Ectodermal cell (in vitro differentiated cells): ENCODE measurements around the gene NPIPA1.
"Not testable (repeated sequence)": the region's sequence is repeated elsewhere in the genome, so short reads cannot be mapped to it uniquely, and the experiment has no call there.

Experiments used
- H3K27ac ChIP-seq: 2 replicates; pipeline ENCODE4 v1.7.0; 2013; ENCODE audit warnings: mild to moderate bottlenecking, low read depth, low read length; ENCODE audit not compliant: insufficient read depth, poor library complexity, severe bottlenecking
- H3K27me3 ChIP-seq: 2 replicates; pipeline ENCODE4 v1.7.0; 2013; ENCODE audit warnings: mild to moderate bottlenecking, low read length; ENCODE audit not compliant: insufficient read depth, control insufficient read depth, poor library complexity, severe bottlenecking
- H3K36me3 ChIP-seq: one replicate; pipeline ENCODE4 v1.7.0; 2013; ENCODE audit warnings: low read length; ENCODE audit not compliant: control insufficient read depth, insufficient read depth
- H3K4me1 ChIP-seq: one replicate; pipeline ENCODE4 v1.7.0; 2013; ENCODE audit warnings: low read length; ENCODE audit not compliant: control insufficient read depth, insufficient read depth
- H3K4me3 ChIP-seq: 2 replicates; pipeline ENCODE4 v1.7.0; 2013; ENCODE audit warnings: low read depth, low read length, control low read depth; ENCODE audit not compliant: insufficient read depth
- H3K9me3 ChIP-seq: 2 replicates; pipeline ENCODE4 v1.7.0; 2013; ENCODE audit warnings: mild to moderate bottlenecking, low read length, moderate library complexity; ENCODE audit not compliant: control insufficient read depth
- WGBS, 2 experiments: methylation state at CpG; one replicate each; pipeline ENCODE4 v1.1.7; 2013; ENCODE audit warnings: missing lambda C conversion rate in 2 of 2; 5-methylcytosine and 5-hydroxymethylcytosine counted together

Gene NPIPA1

GRCh38 chr16:14912588-14912987 is 24.7 kb upstream of the NPIPA1 start:
- no CpG with 5 or more reads among the region's 11 CpGs for WGBS, 2 experiments
- H3K9me3 ChIP-seq, H3K36me3 ChIP-seq: not testable (repeated sequence)

GRCh38 chr16:14918504-14918903 is 18.7 kb upstream of the NPIPA1 start:
- 80 to 87% methylated on average over 7 to 10 of the region's 21 CpGs for WGBS, 2 experiments

More at GRCh38 chr16:14912588-14912987, 24.7 kb upstream of the NPIPA1 start:
- not testable (repeated sequence) for H3K4me3 ChIP-seq, H3K4me1 ChIP-seq, H3K27ac ChIP-seq, H3K27me3 ChIP-seq

GRCh38 chr16:14919837-14920600 is 17.2 kb upstream of the NPIPA1 start:
- not testable (repeated sequence) for H3K27ac ChIP-seq, H3K4me3 ChIP-seq, H3K4me1 ChIP-seq, H3K36me3 ChIP-seq, H3K9me3 ChIP-seq, H3K27me3 ChIP-seq
- WGBS, 2 experiments, result 95 to 96% methylated on average over 24 to 27 of the region's 41 CpGs

More at GRCh38 chr16:14918504-14918903, 18.7 kb upstream of the NPIPA1 start:
- not testable (repeated sequence) for H3K36me3 ChIP-seq, H3K27me3 ChIP-seq, H3K27ac ChIP-seq, H3K4me1 ChIP-seq, H3K4me3 ChIP-seq, H3K9me3 ChIP-seq

GRCh38 chr16:14922285-14922684 is 15.0 kb upstream of the NPIPA1 start:
- not testable (repeated sequence) for H3K27ac ChIP-seq, H3K4me1 ChIP-seq, H3K4me3 ChIP-seq, H3K9me3 ChIP-seq, H3K27me3 ChIP-seq, H3K36me3 ChIP-seq
- 94% methylated on average over 9 to 12 of the region's 27 CpGs for WGBS, 2 experiments

GRCh38 chr16:14922968-14923367 is 14.3 kb upstream of the NPIPA1 start:
- not testable (repeated sequence) for H3K4me1 ChIP-seq, H3K4me3 ChIP-seq, H3K9me3 ChIP-seq, H3K27me3 ChIP-seq, H3K27ac ChIP-seq, H3K36me3 ChIP-seq
- WGBS, 2 experiments, result 86 to 94% methylated on average over 7 of the region's 16 CpGs

GRCh38 chr16:14923394-14924088 is 13.7 kb upstream of the NPIPA1 start:
- not testable (repeated sequence) for H3K4me3 ChIP-seq, H3K27ac ChIP-seq, H3K9me3 ChIP-seq, H3K36me3 ChIP-seq, H3K27me3 ChIP-seq, H3K4me1 ChIP-seq
- WGBS, 2 experiments, result 89% methylated on average over 5 to 9 of the region's 31 CpGs

DNA sequence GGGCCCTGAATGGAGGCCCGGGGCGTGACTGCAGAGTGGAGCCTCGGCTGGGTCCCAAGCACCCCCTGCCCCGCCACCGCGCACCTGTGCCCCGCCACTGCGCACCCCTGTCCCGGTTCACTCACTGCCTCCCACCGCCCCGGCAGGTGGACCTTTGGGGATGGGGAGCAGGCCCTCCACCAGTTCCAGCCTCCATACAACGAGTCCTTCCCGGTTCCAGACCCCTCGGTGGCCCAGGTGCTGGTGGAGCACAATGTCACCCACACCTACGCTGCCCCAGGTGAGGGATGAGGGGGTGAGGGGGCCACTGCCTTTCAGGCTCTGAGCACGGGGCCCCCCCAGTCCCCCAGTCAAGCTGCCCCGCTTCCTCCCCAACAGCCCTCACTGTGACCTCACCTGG is 12.9 kb upstream of the NPIPA1 start:
- 82% methylated on average over 2 of the region's 17 CpGs; no CpG with 5 or more reads in 1 of the 2 experiments for WGBS, 2 experiments
- not testable (repeated sequence) for H3K27ac ChIP-seq, H3K9me3 ChIP-seq, H3K36me3 ChIP-seq, H3K27me3 ChIP-seq, H3K4me3 ChIP-seq, H3K4me1 ChIP-seq

DNA sequence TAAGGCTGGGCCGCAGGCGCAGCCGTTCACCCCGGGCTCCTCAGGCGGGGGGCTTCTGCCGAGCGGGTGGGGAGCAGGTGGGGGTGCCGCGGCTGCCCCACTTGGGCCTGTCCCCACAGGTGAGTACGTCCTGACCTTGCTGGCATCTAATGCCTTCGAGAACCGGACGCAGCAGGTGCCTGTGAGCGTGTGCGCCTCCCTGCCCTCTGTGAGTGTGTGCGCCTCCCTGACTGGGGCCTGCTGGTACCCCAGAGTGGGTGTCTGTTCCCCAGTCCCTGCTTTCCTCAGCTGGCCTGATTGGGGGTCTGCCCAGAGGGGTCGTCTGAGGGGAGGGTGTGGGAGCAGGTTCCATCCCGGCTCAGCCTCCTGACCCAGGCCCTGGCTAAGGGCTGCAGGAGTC is 12.3 kb upstream of the NPIPA1 start:
- not testable (repeated sequence) for H3K27ac ChIP-seq, H3K9me3 ChIP-seq, H3K4me3 ChIP-seq, H3K4me1 ChIP-seq, H3K27me3 ChIP-seq, H3K36me3 ChIP-seq
- WGBS, 2 experiments, result 95 to 98% methylated on average over 6 to 7 of the region's 18 CpGs

DNA sequence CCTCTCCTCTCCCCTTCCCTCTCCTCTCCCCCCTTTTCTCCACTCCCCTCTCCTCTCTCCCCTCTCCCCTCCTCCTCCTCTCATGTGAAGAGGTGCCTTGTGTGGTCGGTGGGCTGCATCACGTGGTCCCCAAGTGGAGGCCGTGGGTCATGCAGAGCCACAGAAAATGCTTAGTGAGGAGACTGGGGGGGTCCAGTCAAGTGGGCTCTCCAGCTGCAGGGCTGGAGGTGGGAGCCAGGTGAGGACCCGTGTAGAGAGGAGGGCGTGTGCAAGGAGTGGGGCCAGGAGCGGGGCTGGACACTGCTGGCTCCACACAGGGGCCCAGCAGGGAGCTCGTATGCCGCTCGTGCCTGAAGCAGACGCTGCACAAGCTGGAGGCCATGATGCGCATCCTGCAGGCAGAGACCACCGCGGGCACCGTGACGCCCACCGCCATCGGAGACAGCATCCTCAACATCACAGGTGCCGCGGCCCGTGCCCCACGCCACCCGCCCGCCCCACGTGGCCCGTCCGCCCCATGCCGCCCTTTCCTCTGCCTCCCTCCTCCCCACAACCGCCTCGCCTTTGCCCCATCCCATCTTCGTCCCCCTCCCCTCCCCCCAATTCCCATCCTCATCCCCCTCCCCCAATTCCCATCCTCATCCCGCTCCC is 9.1 kb upstream of the NPIPA1 start:
- H3K27me3 ChIP-seq, H3K4me3 ChIP-seq, H3K9me3 ChIP-seq, H3K36me3 ChIP-seq, H3K4me1 ChIP-seq, H3K27ac ChIP-seq: not testable (repeated sequence)
- 65 to 69% methylated on average over 4 to 5 of the region's 31 CpGs for WGBS, 2 experiments

GRCh38 chr16:14929176-14929575 is 8.1 kb upstream of the NPIPA1 start:
- not testable (repeated sequence) for H3K4me3 ChIP-seq, H3K36me3 ChIP-seq, H3K4me1 ChIP-seq, H3K9me3 ChIP-seq, H3K27ac ChIP-seq, H3K27me3 ChIP-seq
- 79 to 84% methylated on average over 11 to 13 of the region's 26 CpGs for WGBS, 2 experiments
